ENCODE results near the gene SYCP2.
"Not testable (repeated sequence)": the region's sequence is repeated elsewhere in the genome, so short reads cannot be mapped to it uniquely, and the experiment has no call there.

The SYCP2 gene

DNA sequence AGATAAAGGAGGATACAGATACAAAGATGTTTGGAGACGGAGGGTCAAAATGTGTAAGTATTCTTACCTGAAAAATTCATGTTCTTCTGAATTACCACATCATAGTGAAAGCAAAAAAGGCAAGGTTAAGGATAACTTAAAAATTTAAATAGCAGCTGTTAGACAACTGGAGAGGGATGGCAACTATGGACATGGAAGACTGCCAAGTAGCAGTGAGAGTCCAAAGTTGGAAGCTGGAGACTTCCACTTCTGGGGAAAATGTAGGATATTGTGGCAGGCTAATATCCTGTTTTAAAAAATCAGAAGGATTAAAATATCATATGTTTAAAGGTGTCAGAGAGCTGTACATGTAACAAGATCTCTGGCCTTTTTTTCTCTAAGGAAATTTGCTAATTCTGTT, 29.8 kb downstream of the SYCP2 start:
- in situ Hi-C loops (cut with MboI; ENCODE audit: low sequenced_read_pairs) = no loop called here

DNA sequence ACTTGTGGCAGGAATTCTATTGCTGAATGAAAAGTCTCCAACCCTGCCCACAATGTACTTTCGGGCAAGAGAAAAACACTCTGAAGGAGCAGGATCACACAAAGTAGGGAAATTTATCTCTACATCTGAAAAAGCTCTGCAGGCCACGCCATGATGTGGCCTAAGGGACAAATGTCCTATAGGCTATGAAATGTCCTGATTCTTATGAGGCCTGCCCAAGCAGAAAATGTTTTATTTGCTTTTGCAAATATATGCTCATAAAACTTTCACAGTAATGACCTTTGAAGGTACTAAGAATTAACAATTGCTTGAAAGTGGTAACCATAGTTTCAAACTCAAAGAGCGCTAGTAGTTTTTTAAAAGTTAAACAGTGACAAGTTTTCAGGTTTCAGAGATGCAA, 31.0 kb downstream of the SYCP2 start:
- in situ Hi-C loops (cut with MboI; ENCODE audit: low sequenced_read_pairs) = no loop called here

DNA sequence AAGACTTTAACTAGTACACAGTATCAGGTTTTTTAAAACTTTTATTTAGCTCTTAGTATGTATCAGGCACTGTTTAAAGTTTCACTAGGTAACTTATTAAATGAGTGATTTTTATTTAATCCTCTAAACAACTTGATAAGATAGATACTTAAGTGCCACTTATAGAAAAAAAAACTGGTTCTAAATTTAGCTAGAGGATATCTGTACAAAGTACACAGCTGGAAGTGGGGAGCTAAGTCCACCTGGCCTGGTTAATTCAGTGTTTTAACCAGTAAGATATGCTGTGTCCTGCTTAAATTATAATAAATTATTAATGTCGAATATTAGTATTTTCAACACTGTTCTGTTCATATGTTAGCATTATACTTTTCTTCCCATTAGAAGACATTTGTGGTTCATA, 37.5 kb downstream of the SYCP2 start:
- in situ Hi-C loops (cut with MboI; ENCODE audit: low sequenced_read_pairs) = no loop called here

- in situ Hi-C loops (cut with MboI; ENCODE audit: low sequenced_read_pairs) = no loop called here
These were observed 41.9 kb downstream of the SYCP2 start for GRCh38 chr20:59891581-59891980.

- in situ Hi-C loops (cut with MboI; ENCODE audit: low sequenced_read_pairs) = not testable (repeated sequence)
These were observed 43.4 kb downstream of the SYCP2 start for GRCh38 chr20:59890035-59890434.

GRCh38 chr20:59888050-59888449, 45.4 kb downstream of the SYCP2 start:
- in situ Hi-C loops (cut with MboI; ENCODE audit: low sequenced_read_pairs) = no loop called here

DNA sequence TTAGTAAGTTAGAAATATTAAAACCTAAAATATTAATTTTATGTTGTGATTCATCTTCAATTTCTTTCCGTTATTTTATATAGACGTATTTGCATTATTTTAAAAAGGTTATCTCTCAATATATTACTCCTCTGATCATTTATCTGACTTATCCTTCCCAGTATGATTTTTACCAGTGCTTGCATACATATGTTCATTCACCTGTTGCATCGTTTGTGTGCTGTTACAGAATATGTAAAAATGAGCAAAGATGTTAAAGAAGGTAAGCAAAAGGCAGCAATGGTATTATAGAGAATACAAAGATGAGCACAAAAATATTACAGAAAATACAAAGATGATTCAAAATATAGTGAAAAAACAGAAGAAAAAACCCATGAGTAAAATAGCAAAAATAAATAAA, 48.9 kb downstream of the SYCP2 start:
- in situ Hi-C loops (cut with MboI; ENCODE audit: low sequenced_read_pairs) = no loop called here

DNA sequence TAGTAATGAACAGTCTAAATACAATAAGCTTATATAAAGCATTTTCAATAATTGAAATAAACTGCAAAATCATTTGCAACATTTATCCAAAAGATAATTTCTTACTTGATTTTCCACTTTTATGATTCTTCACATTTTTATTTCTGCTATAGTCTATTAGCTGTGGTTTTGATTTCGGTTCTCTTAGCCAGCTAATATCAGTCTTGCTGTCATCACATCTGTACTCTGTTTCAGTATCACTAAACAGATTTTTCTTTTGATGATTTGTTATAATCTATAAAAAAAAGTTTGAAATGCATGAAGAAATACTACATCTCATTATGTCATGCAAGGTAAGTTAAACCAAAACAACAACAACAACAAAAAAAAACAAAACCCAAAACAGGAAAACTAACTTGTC, 53.2 kb downstream of the SYCP2 start:
- in situ Hi-C loops (cut with MboI; ENCODE audit: low sequenced_read_pairs) = no loop called here

DNA sequence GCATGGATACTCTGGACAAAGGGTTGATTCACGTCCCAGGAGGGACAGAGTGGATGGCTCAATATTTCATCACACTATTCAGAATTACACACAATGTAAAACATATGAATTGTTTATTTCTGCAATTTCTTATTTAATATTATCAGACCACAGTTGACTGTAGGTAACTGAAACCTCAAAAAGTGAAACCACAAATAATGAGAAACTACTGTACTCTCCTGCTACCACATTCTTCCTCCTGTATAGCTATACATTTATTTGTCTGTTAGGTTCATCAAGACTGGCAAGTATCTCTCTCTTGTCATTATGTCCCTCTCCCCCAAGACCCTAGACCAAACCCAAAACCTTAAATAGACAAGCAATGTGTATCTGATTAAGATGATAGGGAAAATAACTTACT, 60.0 kb downstream of the SYCP2 start:
- in situ Hi-C loops (cut with MboI; ENCODE audit: low sequenced_read_pairs) = no loop called here

- in situ Hi-C loops (cut with MboI; ENCODE audit: low sequenced_read_pairs) = no loop called here
These were observed 62.3 kb downstream of the SYCP2 start for GRCh38 chr20:59871096-59871495.

DNA sequence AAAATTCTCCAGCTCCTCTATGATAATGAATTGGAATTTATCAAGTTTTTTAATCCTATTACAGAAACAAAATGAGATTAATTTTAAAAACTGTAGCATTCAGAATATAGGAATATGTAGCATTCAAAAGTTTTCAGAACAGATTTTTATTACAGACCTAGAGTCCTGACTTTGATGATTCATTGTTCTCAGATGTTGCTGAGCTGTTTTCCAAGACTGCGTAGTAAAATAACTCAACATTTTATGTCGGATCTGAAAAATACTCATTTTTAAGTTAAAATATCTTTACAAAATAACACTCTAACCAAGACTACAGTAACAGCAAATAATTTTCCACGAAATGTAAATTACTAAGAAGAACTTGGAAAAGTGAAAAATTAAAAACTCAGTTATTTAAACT, 67.1 kb downstream of the SYCP2 start:
- in situ Hi-C loops (cut with MboI; ENCODE audit: low sequenced_read_pairs) = no loop called here

GRCh38 chr20:59864726-59865125, 68.7 kb downstream of the SYCP2 start:
- in situ Hi-C loops (cut with MboI; ENCODE audit: low sequenced_read_pairs) = no loop called here

DNA sequence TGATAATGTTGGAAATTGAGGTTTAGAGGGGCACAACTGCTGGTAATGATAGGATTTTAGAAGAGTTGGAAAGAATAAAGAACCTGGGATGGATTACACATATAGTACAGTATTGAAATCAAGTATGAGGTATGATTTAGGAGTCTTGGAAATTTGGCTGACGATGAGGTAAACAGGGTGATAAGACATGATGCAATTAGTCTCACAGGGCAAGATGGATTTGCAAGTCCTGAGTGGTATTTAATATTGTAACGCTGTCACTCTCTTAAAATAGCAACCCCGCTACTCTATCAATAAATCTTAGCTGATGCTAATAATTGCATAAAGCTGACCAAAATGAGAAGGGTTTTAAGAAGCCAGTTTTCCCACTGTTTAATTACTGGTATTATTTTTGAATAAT, 70.4 kb downstream of the SYCP2 start:
- in situ Hi-C loops (cut with MboI; ENCODE audit: low sequenced_read_pairs) = no loop called here

- in situ Hi-C loops (cut with MboI; ENCODE audit: low sequenced_read_pairs) = no loop called here
These were observed 72.0 kb downstream of the SYCP2 start for GRCh38 chr20:59861401-59861800.

GRCh38 chr20:59858425-59858824, 75.0 kb downstream of the SYCP2 start:
- in situ Hi-C loops (cut with MboI; ENCODE audit: low sequenced_read_pairs) = no loop called here

GRCh38 chr20:59857966-59858365, 75.5 kb downstream of the SYCP2 start:
- in situ Hi-C loops (cut with MboI; ENCODE audit: low sequenced_read_pairs) = no loop called here

- in situ Hi-C loops (cut with MboI; ENCODE audit: low sequenced_read_pairs) = not testable (repeated sequence)
These were observed 76.5 kb downstream of the SYCP2 start for GRCh38 chr20:59856941-59857340.

- in situ Hi-C loops (cut with MboI; ENCODE audit: low sequenced_read_pairs) = not testable (repeated sequence)
These were observed 76.9 kb downstream of the SYCP2 start for GRCh38 chr20:59856526-59856925.

- in situ Hi-C loops (cut with MboI; ENCODE audit: low sequenced_read_pairs) = no loop called here
These were observed 83.3 kb downstream of the SYCP2 start for GRCh38 chr20:59850018-59850641.

GRCh38 chr20:59848182-59848581, 85.3 kb downstream of the SYCP2 start:
- in situ Hi-C loops (cut with MboI; ENCODE audit: low sequenced_read_pairs) = no loop called here

- in situ Hi-C loops (cut with MboI; ENCODE audit: low sequenced_read_pairs) = no loop called here
These were observed 88.0 kb downstream of the SYCP2 start for GRCh38 chr20:59845472-59845871.

DNA sequence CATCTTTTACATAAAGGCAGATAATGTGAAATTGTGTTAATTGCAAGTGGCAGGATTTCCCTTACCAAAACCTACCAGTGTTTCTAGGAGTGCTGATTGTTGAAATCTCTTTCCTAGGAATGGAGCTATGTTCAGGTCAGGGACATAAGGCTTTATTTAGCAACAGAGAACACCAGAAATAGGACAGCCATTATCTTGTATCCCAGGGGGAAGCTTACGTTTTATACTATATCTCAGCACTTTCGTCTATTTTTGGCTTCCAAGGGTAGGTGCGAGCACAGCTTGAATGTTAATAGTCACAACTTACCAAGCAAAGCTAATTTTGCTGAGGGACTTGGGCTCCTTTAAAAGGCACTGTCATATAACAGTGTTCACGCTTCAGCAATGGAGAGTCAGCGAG, 94.0 kb downstream of the SYCP2 start:
- in situ Hi-C loops (cut with MboI; ENCODE audit: low sequenced_read_pairs) = no loop called here

DNA sequence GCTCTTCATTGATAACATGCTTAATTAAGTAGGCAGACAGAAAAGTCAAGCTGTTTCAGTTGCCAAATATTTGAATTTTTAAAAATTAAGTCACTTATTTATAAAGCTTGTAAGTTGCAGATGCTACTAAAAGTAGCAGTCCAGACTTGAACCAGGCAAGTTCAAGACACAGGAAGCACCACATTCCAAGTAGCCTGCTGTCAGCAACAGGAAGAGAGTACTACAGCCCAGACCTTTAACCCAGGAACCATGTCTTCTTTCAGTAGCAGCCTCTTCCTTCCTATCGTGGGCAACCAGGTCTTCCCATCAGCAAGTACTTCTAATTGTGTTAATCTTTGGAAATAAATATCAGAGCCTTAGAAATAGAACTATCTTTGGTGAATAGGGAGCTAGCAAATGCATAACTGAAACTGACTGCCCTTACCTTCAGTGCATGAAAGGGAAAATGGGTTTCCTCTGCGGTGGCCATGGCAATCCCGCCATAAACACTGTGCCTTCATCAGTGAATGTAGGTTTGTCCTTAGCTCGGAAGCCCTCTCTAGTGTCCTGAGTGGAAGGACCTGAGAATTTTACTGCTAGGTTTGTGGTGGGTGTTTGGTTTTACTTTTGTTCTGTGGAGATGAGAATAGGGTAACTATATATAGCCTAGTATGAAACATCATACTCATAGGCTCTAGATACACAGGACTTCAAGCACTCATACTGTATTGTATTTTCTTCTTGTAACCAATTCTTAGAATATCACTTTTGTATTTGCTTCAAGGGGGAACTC, 95.6 kb downstream of the SYCP2 start:
- in situ Hi-C loops (cut with MboI; ENCODE audit: low sequenced_read_pairs) = no loop called here

Measured in HL-60/S4 (cell line).